Spleen (tissue), 7 donors: Measurements from ENCODE around the gene MAMSTR.

Source experiments
- POLR2A ChIP-seq, 3 donors: fragments of 450-650 bp; IDR thresholded peaks; one replicate each; pipeline ENCODE4 v1.5.1; 2017; ENCODE audit warnings: antibody characterized with exemption in 3 of 3, mild to moderate bottlenecking in 1 of 3
- POLR2AphosphoS5 ChIP-seq, 3 donors: sonication (generic); formaldehyde crosslinking; IDR thresholded peaks; one replicate each; pipeline ENCODE4 v1.5.1; 2017; ENCODE audit warnings: antibody characterized with exemption in 3 of 3
- TF ChIP-seq, protein P1 (sequence below), 11 experiments: fragments of 200-600 bp in 7 of 11; fragments of 450-650 bp in 4 of 11; sonication (generic) in 4 of 11; IDR thresholded peaks in 8 of 11; conservative IDR thresholded peaks in 3 of 11; 1 replicate in 7 of 11; 2 replicates in 4 of 11; pipeline versions ENCODE4 v1.4.0 to v1.8.0; 2016 to 2021; ENCODE audit warnings: antibody characterized with exemption in 11 of 11, inconsistent platforms in 4 of 11, mild to moderate bottlenecking in 1 of 11
- donor health status: DM: no; HTN: no; CAD: no; lungs with moderate emphysema.
- donor health status: DM: no; HTN: no; CAD: no.
- donor health status: DM: no; HTN: no; CAD: no.

DNA sequence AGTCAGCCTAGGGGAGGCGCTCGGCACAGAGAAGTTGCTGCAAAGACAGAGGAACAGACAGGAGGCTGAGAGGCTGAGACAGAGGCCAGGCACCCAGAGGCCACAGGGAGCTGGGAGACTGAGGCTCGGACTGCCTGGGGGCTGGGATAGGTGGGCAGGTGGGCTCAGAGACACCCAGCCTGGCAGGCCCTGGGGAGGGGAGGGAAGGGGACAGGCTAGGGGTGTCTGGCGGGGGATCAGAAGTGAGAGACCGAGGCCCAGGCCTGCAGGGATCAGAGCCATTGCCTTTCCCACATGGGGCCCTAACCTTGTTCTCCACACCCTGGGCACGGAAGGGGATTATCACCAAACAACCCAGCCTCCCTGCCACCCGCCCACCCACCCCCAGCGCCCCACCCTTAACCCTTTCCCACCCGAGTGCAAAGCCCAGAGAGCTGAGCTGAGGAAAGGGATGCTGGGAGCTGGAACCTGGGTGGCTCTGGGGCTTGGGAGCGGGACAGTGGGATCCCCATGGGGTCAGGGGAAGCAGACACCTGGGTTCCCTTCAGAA is 48.0 kb downstream of the MAMSTR start:
- TF ChIP-seq, protein P1, sequence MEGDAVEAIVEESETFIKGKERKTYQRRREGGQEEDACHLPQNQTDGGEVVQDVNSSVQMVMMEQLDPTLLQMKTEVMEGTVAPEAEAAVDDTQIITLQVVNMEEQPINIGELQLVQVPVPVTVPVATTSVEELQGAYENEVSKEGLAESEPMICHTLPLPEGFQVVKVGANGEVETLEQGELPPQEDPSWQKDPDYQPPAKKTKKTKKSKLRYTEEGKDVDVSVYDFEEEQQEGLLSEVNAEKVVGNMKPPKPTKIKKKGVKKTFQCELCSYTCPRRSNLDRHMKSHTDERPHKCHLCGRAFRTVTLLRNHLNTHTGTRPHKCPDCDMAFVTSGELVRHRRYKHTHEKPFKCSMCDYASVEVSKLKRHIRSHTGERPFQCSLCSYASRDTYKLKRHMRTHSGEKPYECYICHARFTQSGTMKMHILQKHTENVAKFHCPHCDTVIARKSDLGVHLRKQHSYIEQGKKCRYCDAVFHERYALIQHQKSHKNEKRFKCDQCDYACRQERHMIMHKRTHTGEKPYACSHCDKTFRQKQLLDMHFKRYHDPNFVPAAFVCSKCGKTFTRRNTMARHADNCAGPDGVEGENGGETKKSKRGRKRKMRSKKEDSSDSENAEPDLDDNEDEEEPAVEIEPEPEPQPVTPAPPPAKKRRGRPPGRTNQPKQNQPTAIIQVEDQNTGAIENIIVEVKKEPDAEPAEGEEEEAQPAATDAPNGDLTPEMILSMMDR (IDR thresholded peaks at IDR 0.05 in 8 of 11, conservative IDR thresholded peaks at IDR 0.05 in 3 of 11): no peak
- TF ChIP-seq POLR2A (IDR thresholded peaks at IDR 0.05): no peak
- no peak for TF ChIP-seq POLR2AphosphoS5 (IDR thresholded peaks at IDR 0.05)
